Measurements from ENCODE around the gene USH1C. TPM values are rescaled to one million over a fixed set of nuclear protein-coding genes. Genes with fewer than 3 reads are reported as not detected.

The USH1C gene
- polyA plus RNA-seq, 3 donors = not detected

DNA sequence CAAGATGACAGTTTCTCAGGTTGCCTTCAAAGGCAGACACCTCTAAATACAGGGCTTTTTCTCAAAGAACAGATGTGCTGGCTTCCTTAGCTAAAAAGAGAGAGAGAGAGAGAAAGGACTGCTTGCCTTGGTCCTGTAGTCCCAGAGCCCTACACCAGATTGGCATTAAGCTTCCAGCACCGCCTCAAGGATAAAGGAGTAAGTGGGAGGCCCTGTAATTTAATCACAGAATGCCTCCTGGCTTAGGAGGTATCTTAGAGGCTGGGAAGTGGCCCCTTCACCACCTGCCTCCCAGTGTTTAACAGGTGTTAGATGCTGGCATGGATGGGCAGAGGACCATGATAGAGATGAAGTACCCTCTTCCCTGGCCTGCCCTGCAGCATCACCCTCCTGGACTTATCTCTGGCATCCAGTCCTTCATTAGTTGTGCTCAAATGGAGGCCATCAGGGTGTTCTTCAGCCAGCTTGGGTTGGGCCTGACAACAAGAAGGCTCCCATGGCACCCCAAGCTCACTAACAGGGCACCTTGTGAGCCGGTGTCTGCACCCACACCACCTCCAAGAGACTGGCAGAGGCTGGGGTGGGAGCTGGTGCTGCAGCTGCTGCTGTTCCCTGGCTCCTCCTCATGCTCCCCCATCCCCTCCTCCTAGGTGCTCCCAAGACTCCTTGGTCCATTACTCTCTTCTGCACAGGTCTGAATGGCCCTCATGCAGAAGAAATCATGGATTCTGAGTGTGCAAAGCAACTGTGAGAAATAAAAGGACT is 100.1 kb downstream of the USH1C start:
- TF ChIP-seq CTCF (IDR thresholded peaks at IDR 0.05) = no peak
- H4K20me1 ChIP-seq (ENCODE audit: insufficient read depth, low read length) = no peaks in the 10 kb centered on the region
- H3K27ac ChIP-seq (ENCODE audit: low read depth in 1 of 2, low read length in 2 of 2) = no peak overlapping the region
- DNase-seq = no peak
- H3K4me1 ChIP-seq (ENCODE audit: control insufficient read depth in 1 of 2, insufficient read depth in 2 of 2, low read length in 2 of 2) = no peaks in the 10 kb centered on the region
- H3K27ac Mint-ChIP-seq = peak overlapping the region in 1 of 7 donors; percentile 60
- peaks cover 2 to 10% (median 5%) of the 10 kb centered on the region in 3 donors for H3K27me3 Mint-ChIP-seq (ENCODE audit: low read depth in 3 of 3)
- H3K9ac ChIP-seq (ENCODE audit: insufficient read depth, low read length, poor library complexity, severe bottlenecking) = no peak overlapping the region
- H3K9me3 Mint-ChIP-seq = no peaks in the 10 kb centered on the region
- H3K79me2 ChIP-seq (ENCODE audit: insufficient read depth, low read length) = no peaks in the 10 kb centered on the region
- H3K4me3 ChIP-seq (replicated peaks in 1 of 3; ENCODE audit: low read depth in 2 of 3, low read length in 3 of 3) = no peak overlapping the region
- 80% methylated on average over 1 of the region's 2 CpGs for whole genome bisulfite sequencing (ENCODE audit: insufficient coverage)
- H3K9me3 ChIP-seq (replicated peaks in 1 of 2; ENCODE audit: control insufficient read depth in 1 of 2, insufficient read depth in 1 of 2, low read length in 2 of 2) = no peaks in the 10 kb centered on the region
- intact Hi-C loops (cut with micrococcal nuclease) = no loop called here
- no peak overlapping the region for H2AFZ ChIP-seq (ENCODE audit: insufficient read depth, low read depth, low read length, poor library complexity, severe bottlenecking)
- H3K36me3 ChIP-seq (replicated peaks in 1 of 2; ENCODE audit: control insufficient read depth in 1 of 2, insufficient read depth in 2 of 2, low read length in 2 of 2) = no peaks in the 10 kb centered on the region
- peaks cover 5% of the 10 kb centered on the region for H3K4me1 Mint-ChIP-seq
- H3K27me3 ChIP-seq (ENCODE audit: control insufficient read depth in 2 of 2, insufficient read depth in 2 of 2, low read length in 2 of 2) = no peaks in the 10 kb centered on the region
- H3K4me2 ChIP-seq (replicated peaks; ENCODE audit: extremely low read depth, low read length, poor library complexity, severe bottlenecking) = no peak overlapping the region
- H3K36me3 Mint-ChIP-seq = no peaks in the 10 kb centered on the region
- no peak overlapping the region for H3K4me3 Mint-ChIP-seq

Other genes with a start within 250 kb of the USH1C start
- 1 to 10 TPM in 1 of 3 donors, under 1 TPM in 2; 0.05 to 1.1 (median 0.15) TPM for gene NCR3LG1, start 192.6 kb downstream of the USH1C start, polyA plus RNA-seq
- gene KCNJ11, start 155.8 kb downstream of the USH1C start, polyA plus RNA-seq = under 1 TPM in 1 of 3 donors, not detected in 2; 0.09 TPM
- not detected for gene ABCC8, start 67.6 kb downstream of the USH1C start, polyA plus RNA-seq
- gene OTOG, start 2.8 kb upstream of the USH1C start, polyA plus RNA-seq = not detected
- gene MYOD1, start 175.2 kb upstream of the USH1C start, polyA plus RNA-seq = not detected
- gene KCNC1, start 190.4 kb upstream of the USH1C start, polyA plus RNA-seq = not detected

Measured in CD14-positive monocyte (primary cell).